A673 (cell line): Measurements from ENCODE around the gene TP53. TPM values are rescaled to one million over a fixed set of nuclear protein-coding genes. Genes with fewer than 3 reads are reported as not detected.
"Not testable (repeated sequence)": the region's sequence is repeated elsewhere in the genome, so short reads cannot be mapped to it uniquely, and the experiment has no call there.

Experiments
- BruUV-seq: library from RNA; stranded (reverse); fragments of 400-500 nt; replicated peaks from 2 replicates; lab custom pipeline; 2021; lab: Mats Ljungman, UMichigan
- CTCF ChIA-PET: fragments of 300-600 bp; sonication (Branson Sonifier 250); formaldehyde crosslinking; loops from one replicate; lab custom pipeline; 2022; ENCODE audit warnings: antibody characterized with exemption; lab: Charles Lee
- POLR2A ChIA-PET: fragments of 300-600 bp; sonication (Branson Sonifier 250); formaldehyde crosslinking; loops from one replicate; lab custom pipeline; 2022; ENCODE audit warnings: antibody characterized with exemption; ENCODE audit not compliant: low non-redundant PET; lab: Charles Lee
- DNase-seq: peaks from one replicate; pipeline ENCODE4 v3.0.0-alpha.2; 2015; ENCODE audit warnings: low spot score
- H3K27ac ChIP-seq: fragments of 200-600 bp; sonication (generic); 2 replicates; pipeline ENCODE4 v1.5.1; 2016; ENCODE audit warnings: mixed run types, low read depth, mild to moderate bottlenecking, mixed read lengths, antibody characterized with exemption, low read length; ENCODE audit not compliant: poor library complexity, severe bottlenecking
- H3K27me3 ChIP-seq: fragments of 200-600 bp; sonication (generic); replicated peaks from 2 replicates; pipeline ENCODE4 v1.6.1; 2017; ENCODE audit warnings: mixed run types, low read depth, mild to moderate bottlenecking, mixed read lengths, antibody characterized with exemption, low read length; ENCODE audit not compliant: insufficient read depth, poor library complexity
- H3K36me3 ChIP-seq: fragments of 200-600 bp; sonication (generic); 2 replicates; pipeline ENCODE4 v1.6.1; 2016; ENCODE audit warnings: mixed run types, mild to moderate bottlenecking, mixed read lengths, antibody characterized with exemption, low read length; ENCODE audit not compliant: insufficient read depth, poor library complexity, severe bottlenecking
- H3K4me1 ChIP-seq: fragments of 200-600 bp; sonication (generic); 2 replicates; pipeline ENCODE4 v1.6.1; 2017; ENCODE audit warnings: mixed run types, mild to moderate bottlenecking, mixed read lengths, antibody characterized with exemption, low read length; ENCODE audit not compliant: insufficient read depth, poor library complexity, severe bottlenecking
- H3K4me3 ChIP-seq: fragments of 200-600 bp; sonication (generic); 2 replicates; pipeline ENCODE4 v1.5.1; 2016; ENCODE audit warnings: low read depth, mixed run types, mild to moderate bottlenecking, mixed read lengths, low read length; ENCODE audit not compliant: poor library complexity, severe bottlenecking
- H3K9me3 ChIP-seq: fragments of 200-600 bp; sonication (generic); 2 replicates; pipeline ENCODE4 v1.6.1; 2016; ENCODE audit warnings: mixed run types, low read depth, mild to moderate bottlenecking, mixed read lengths, antibody characterized with exemption, low read length; ENCODE audit not compliant: poor library complexity, severe bottlenecking
- EZH2 ChIP-seq: fragments of 200-600 bp; sonication (generic); IDR thresholded peaks from 2 replicates; pipeline ENCODE4 v1.6.1; 2017; ENCODE audit warnings: borderline replicate concordance, low read depth, mild to moderate bottlenecking, mixed read lengths, antibody characterized with exemption, low read length; ENCODE audit not compliant: poor library complexity, severe bottlenecking
- intact Hi-C: fragments of 100-400 bp; cut with micrococcal nuclease; formaldehyde crosslinking; loops from one replicate; pipeline ENCODE4 v1.10.0; 2022; ENCODE audit not compliant: unreplicated experiment
- total RNA-seq: library from RNA; stranded (reverse); gene quantifications from 2 replicates; pipeline ENCODE4 v1.2.3, GENCODE V29; 2021
- TF ChIP-seq, protein P1 (sequence below): fragments of 300-800, 200-600 bp; sonication (generic); conservative IDR thresholded peaks from 2 replicates; pipeline ENCODE4 v1.5.1; 2017; ENCODE audit warnings: low read depth, mild to moderate bottlenecking, antibody characterized with exemption, low read length, moderate library complexity, mixed read lengths

TP53 gene
- total RNA-seq, 1 experiment from 2014 or later = 34.8 TPM

DNA sequence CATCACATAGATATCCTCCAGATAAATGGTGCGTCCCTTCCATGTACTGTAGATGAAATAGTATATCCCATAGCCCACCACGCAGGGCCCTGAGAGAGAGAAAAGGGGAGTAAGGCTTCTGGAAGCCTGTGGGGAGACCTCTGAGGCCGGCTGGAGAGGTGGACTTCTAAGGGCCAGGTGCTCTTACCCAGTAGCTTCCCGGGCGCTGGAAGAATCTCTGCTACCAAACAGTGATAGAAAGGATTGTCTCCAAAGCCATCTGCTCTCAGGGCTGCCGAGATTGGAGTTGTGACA, 60.4 kb downstream of the TP53 start:
- Histone ChIP-seq H3K27me3 (no peaks in the 10 kb centered on the region), H3K4me3 (peak overlapping the region; percentile 94), H3K9me3 (no peaks in the 10 kb centered on the region), H3K36me3 (no peaks in the 10 kb centered on the region), H3K27ac (peak overlapping the region; percentile 95), H3K4me1 (no peaks in the 10 kb centered on the region)
- BruUV-seq = no TSS peak
- intact Hi-C loops = loop anchor here (5.0 kb wide), 1 partner anchor 60 kb away; the partner anchor contains the start of genes TP53 and WRAP53
- ChIA-PET POLR2A (interaction anchor here (0.7 kb wide), 1 partner anchor 297 kb away, joined by 3 read pairs; no protein-coding TSS in a partner anchor), CTCF (no interaction called here)
- TF ChIP-seq, protein P1, sequence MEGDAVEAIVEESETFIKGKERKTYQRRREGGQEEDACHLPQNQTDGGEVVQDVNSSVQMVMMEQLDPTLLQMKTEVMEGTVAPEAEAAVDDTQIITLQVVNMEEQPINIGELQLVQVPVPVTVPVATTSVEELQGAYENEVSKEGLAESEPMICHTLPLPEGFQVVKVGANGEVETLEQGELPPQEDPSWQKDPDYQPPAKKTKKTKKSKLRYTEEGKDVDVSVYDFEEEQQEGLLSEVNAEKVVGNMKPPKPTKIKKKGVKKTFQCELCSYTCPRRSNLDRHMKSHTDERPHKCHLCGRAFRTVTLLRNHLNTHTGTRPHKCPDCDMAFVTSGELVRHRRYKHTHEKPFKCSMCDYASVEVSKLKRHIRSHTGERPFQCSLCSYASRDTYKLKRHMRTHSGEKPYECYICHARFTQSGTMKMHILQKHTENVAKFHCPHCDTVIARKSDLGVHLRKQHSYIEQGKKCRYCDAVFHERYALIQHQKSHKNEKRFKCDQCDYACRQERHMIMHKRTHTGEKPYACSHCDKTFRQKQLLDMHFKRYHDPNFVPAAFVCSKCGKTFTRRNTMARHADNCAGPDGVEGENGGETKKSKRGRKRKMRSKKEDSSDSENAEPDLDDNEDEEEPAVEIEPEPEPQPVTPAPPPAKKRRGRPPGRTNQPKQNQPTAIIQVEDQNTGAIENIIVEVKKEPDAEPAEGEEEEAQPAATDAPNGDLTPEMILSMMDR = no peak
- TF ChIP-seq EZH2 = no peak
- DNase-seq = no peak

DNA sequence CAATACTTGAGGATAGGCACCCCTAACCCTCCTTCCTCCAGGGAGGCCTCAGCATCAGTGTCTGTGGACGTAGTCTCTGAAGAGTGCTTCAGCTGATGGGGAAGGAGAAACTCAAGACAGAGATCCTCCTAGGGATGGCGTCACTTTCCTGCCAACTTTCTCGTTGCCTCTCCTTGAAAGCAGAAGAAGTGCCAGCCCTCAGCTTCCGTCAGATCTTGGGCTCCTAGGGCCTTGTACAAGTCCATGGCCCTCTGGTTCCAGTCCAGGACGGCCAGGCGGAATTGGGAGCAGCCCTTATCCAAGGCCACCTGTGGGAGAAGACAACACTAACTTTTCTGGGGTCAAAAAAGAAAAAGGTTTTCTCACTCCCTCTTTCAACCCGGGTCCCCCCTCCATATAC, 61.0 kb downstream of the TP53 start:
- TF ChIP-seq, protein P1 = no peak
- TF ChIP-seq EZH2 = no peak
- POLR2A ChIA-PET = interaction anchor here (0.6 kb wide), 1 partner anchor 222 kb away, joined by 4 read pairs; no protein-coding TSS in a partner anchor
- CTCF ChIA-PET = no interaction called here
- BruUV-seq = TSS peak; percentile 93
- Histone ChIP-seq H3K4me3 (peak overlapping the region; percentile 94), H3K27ac (peak overlapping the region; percentile 95), H3K9me3 (no peaks in the 10 kb centered on the region), H3K27me3 (no peaks in the 10 kb centered on the region), H3K4me1 (no peaks in the 10 kb centered on the region), H3K36me3 (no peaks in the 10 kb centered on the region)
- intact Hi-C loops = loop anchor here (5.0 kb wide), 1 partner anchor 61 kb away; the partner anchor contains the start of genes TP53 and WRAP53
- DNase-seq = no peak

DNA sequence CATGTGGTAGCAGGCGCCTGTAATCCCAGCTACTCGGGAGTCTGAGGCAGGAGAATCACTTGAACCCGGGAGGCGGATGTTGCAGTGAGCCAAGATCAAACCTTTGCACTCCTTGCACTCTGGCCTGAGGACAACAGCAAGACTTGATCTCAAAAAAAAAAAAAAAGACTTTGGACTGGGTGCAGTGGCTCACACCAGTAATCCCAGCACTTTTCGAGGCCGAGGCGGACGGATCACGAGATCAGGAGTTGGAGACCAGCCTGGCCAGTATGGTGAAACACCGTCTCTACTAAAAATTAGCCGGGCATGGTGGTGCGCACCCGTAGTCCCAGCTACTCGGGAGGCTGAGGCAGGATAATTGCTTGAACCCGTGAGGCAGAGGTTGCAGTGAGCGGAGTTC, 61.5 kb downstream of the TP53 start:
- POLR2A ChIA-PET = interaction anchor here (0.6 kb wide), 1 partner anchor 221 kb away, joined by 4 read pairs; no protein-coding TSS in a partner anchor
- H3K4me3 ChIP-seq, H3K27me3 ChIP-seq, CTCF ChIA-PET, H3K36me3 ChIP-seq, H3K27ac ChIP-seq, H3K9me3 ChIP-seq, H3K4me1 ChIP-seq, BruUV-seq, DNase-seq: not testable (repeated sequence)
- intact Hi-C loops = loop anchor here (5.0 kb wide), 1 partner anchor 62 kb away; the partner anchor contains the start of genes TP53 and WRAP53

DNA sequence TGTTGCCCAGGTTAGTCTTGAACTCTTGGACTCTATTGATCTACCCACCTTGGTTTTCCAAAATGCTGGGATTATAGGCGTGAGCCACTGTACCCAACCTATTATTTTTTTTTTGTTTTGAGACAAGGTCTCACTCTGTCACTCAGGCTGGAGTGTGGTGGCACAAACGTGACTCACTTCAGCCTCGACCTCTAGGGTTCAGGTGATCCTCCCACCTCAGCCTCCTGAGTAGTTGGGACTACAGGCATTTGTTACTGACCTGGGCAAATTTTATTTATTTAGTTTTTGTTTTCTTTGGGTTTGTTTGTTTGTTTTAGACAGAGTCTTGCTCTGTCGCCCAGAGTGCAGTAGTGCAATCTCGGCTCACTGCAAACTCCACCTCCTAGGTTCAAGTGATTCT, 63.6 kb downstream of the TP53 start:
- no peak for DNase-seq
- TF ChIP-seq, protein P1 = no peak
- TF ChIP-seq EZH2 = no peak
- no peak overlapping the region for H3K27ac ChIP-seq
- intact Hi-C loops = no loop called here
- no peaks in the 10 kb centered on the region for H3K36me3 ChIP-seq
- POLR2A ChIA-PET = no interaction called here
- H3K27me3 ChIP-seq = no peaks in the 10 kb centered on the region
- CTCF ChIA-PET = no interaction called here
- H3K9me3 ChIP-seq = no peaks in the 10 kb centered on the region
- no peaks in the 10 kb centered on the region for H3K4me1 ChIP-seq
- no TSS peak for BruUV-seq
- no peak overlapping the region for H3K4me3 ChIP-seq
